SU-DHL-6 (cell line): ENCODE data around the gene PHKG1.

Source experiments
- CTCF ChIP-seq: fragments of 200-600 bp; sonication (generic); IDR thresholded peaks from one replicate; pipeline ENCODE4 v1.5.1; 2017; ENCODE audit warnings: antibody characterized with exemption, mild to moderate bottlenecking, low read length, moderate library complexity; ENCODE audit not compliant: insufficient read depth, poor library complexity, severe bottlenecking
- EZH2phosphoT487 ChIP-seq: fragments of 200-600 bp; sonication (generic), shearing (Covaris generic); conservative IDR thresholded peaks from 2 replicates; pipeline ENCODE4 v1.6.1; 2018; ENCODE audit warnings: mild to moderate bottlenecking, antibody characterized with exemption, low read length, moderate library complexity, mixed read lengths

GRCh38 chr7:56107954-56108258, 15.2 kb upstream of the PHKG1 start:
- TF ChIP-seq CTCF (no peak), EZH2phosphoT487 (no peak)
